Hepatocyte (in vitro differentiated cells): ENCODE results near the gene LTN1.

Experiments used
- EZH2 ChIP-seq: fragments of 200-600 bp; sonication (generic); IDR thresholded peaks from 2 replicates; pipeline ENCODE4 v1.6.1; 2016; ENCODE audit warnings: antibody characterized with exemption, mild to moderate bottlenecking, borderline replicate concordance
- EZH2phosphoT487 ChIP-seq: fragments of 200-600 bp; sonication (generic); IDR thresholded peaks from one replicate; pipeline ENCODE4 v1.6.1; 2018; ENCODE audit warnings: antibody characterized with exemption, mild to moderate bottlenecking, low read depth, moderate library complexity; ENCODE audit not compliant: unreplicated experiment, severe bottlenecking
- TF ChIP-seq, protein P1 (sequence below): fragments of 200-600 bp; sonication (generic); IDR thresholded peaks from 2 replicates; pipeline ENCODE4 v1.5.1; 2016; ENCODE audit warnings: antibody characterized with exemption, mild to moderate bottlenecking; ENCODE audit not compliant: poor library complexity

DNA sequence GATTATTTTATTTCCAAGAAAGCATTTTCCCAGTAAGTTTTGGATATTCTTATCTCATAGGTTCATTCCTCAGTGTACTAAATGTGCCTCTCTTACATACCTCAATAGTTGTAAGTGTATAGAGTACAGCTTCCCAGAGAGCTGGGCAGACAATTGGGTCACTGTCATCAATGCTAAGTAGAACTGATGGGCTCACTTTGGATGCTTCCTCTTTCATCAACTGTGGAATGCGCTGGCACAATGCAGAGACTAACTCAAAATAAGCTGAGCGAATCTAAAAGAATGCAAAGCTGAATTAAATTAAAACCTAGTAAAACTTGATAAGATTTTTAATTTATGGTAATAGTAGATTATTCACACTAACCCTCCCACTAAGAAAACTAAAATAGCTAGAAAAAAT lies 21.5 kb downstream of the LTN1 start:
- TF ChIP-seq, protein P1, sequence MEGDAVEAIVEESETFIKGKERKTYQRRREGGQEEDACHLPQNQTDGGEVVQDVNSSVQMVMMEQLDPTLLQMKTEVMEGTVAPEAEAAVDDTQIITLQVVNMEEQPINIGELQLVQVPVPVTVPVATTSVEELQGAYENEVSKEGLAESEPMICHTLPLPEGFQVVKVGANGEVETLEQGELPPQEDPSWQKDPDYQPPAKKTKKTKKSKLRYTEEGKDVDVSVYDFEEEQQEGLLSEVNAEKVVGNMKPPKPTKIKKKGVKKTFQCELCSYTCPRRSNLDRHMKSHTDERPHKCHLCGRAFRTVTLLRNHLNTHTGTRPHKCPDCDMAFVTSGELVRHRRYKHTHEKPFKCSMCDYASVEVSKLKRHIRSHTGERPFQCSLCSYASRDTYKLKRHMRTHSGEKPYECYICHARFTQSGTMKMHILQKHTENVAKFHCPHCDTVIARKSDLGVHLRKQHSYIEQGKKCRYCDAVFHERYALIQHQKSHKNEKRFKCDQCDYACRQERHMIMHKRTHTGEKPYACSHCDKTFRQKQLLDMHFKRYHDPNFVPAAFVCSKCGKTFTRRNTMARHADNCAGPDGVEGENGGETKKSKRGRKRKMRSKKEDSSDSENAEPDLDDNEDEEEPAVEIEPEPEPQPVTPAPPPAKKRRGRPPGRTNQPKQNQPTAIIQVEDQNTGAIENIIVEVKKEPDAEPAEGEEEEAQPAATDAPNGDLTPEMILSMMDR: no peak
- TF ChIP-seq EZH2 (no peak), EZH2phosphoT487 (no peak)
